ENCODE results near the gene GNAI3.

DNA sequence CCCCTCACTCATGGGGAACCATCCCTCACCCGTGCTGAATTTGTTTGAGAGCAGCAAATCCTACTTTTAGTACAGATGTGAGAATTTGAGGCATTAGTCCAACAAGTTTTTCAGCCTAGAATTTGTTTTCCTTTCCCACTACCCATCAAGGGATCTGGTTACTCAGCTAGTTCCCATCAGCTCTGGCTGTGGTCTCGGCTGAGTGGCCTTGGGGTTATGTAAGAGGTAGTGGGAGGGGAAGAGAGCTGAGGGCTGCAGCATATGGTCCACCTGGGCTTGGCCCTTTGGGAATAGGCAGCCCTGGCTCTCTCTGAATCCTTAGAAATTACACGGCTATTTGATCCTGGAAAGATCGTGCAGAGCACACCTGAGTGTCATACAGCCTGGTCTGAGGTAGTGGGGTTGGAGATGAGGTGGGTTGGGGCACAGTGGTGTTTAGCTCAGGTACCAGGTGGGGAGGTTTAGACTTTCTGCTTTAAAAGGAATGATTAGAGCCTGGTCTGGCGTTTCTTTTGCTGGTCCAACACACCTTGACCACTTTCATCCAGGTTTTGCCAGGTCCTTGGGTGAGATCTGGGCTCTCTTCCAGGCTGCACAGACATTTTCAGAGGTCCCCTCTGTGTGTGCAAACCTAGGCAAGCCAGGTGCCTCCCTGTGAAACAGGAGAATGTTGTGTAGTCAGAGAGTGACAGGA lies 111.7 kb downstream of the GNAI3 start:
- TF ChIP-seq, protein P1, sequence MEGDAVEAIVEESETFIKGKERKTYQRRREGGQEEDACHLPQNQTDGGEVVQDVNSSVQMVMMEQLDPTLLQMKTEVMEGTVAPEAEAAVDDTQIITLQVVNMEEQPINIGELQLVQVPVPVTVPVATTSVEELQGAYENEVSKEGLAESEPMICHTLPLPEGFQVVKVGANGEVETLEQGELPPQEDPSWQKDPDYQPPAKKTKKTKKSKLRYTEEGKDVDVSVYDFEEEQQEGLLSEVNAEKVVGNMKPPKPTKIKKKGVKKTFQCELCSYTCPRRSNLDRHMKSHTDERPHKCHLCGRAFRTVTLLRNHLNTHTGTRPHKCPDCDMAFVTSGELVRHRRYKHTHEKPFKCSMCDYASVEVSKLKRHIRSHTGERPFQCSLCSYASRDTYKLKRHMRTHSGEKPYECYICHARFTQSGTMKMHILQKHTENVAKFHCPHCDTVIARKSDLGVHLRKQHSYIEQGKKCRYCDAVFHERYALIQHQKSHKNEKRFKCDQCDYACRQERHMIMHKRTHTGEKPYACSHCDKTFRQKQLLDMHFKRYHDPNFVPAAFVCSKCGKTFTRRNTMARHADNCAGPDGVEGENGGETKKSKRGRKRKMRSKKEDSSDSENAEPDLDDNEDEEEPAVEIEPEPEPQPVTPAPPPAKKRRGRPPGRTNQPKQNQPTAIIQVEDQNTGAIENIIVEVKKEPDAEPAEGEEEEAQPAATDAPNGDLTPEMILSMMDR (IDR thresholded peaks at IDR 0.05; ENCODE audit: low read depth, low read length, poor library complexity, severe bottlenecking) = no peak
- TF ChIP-seq EZH2phosphoT487 (IDR thresholded peaks at IDR 0.05; ENCODE audit: borderline replicate concordance, low read length) = no peak
